Keratinocyte (primary cell): ENCODE data around the gene ACAT2. TPM values are rescaled to one million over a fixed set of nuclear protein-coding genes. Genes with fewer than 3 reads are reported as not detected.
A peak's percentile ranks its signal among the peaks of the same experiment; 100 is the strongest.

ENCODE experiments used
- DNase-seq: peaks from one replicate; pipeline ENCODE4 v3.0.0-alpha.2; 2011; ENCODE audit warnings: low read depth, missing footprints, low spot score
- FAIRE-seq: peaks from 2 replicates; lab custom pipeline; 2011; peaks lifted over from hg19 to GRCh38; lab: Jason Lieb, UNC
- H2AFZ ChIP-seq: 2 replicates; pipeline ENCODE4 v1.6.0; 2012; ENCODE audit warnings: low read length, control low read depth, inconsistent platforms; ENCODE audit not compliant: control insufficient read depth
- H3K27ac ChIP-seq: 2 replicates; pipeline ENCODE4 v1.5.1; 2011; ENCODE audit warnings: low read length; ENCODE audit not compliant: control insufficient read depth, insufficient read depth
- H3K27me3 ChIP-seq: 3 replicates; pipeline ENCODE4 v1.6.0; 2011; ENCODE audit warnings: low read length; ENCODE audit not compliant: control insufficient read depth, insufficient read depth; ENCODE audit errors: extremely low read depth
- H3K36me3 ChIP-seq, 2 experiments: 2 replicates in 1 of 2; 3 replicates in 1 of 2; pipeline ENCODE4 v1.5.1; 2011; ENCODE audit warnings: low read length in 2 of 2, mild to moderate bottlenecking in 1 of 2; ENCODE audit not compliant: control insufficient read depth in 2 of 2, insufficient read depth in 2 of 2; ENCODE audit errors: extremely low read depth in 1 of 2
- H3K4me1 ChIP-seq: 3 replicates; pipeline ENCODE4 v1.5.1; 2011; ENCODE audit warnings: low read length; ENCODE audit not compliant: control insufficient read depth, insufficient read depth; ENCODE audit errors: extremely low read depth
- H3K4me2 ChIP-seq: 3 replicates; pipeline ENCODE4 v1.6.0; 2011; ENCODE audit warnings: low read depth, low read length; ENCODE audit not compliant: control insufficient read depth, insufficient read depth; ENCODE audit errors: extremely low read depth
- H3K4me3 ChIP-seq, 3 experiments: fragments of 200-600 bp in 1 of 3; sonication (generic) in 1 of 3; 2 replicates in 2 of 3; 3 replicates in 1 of 3; pipeline ENCODE4 v1.5.1; 2011 to 2016; ENCODE audit warnings: low read length in 3 of 3, mild to moderate bottlenecking in 3 of 3, control low read depth in 2 of 3, inconsistent platforms in 1 of 3, low read depth in 1 of 3, mixed read lengths in 1 of 3, mixed run types in 1 of 3, moderate library complexity in 1 of 3; ENCODE audit not compliant: control insufficient read depth in 2 of 3, insufficient read depth in 2 of 3; ENCODE audit errors: extremely low read depth in 1 of 3
- H3K79me2 ChIP-seq: 2 replicates; pipeline ENCODE4 v1.6.0; 2012; ENCODE audit warnings: low read length; ENCODE audit not compliant: control insufficient read depth, insufficient read depth
- H3K9ac ChIP-seq: 3 replicates; pipeline ENCODE4 v1.6.0; 2011; ENCODE audit warnings: low read length; ENCODE audit not compliant: control insufficient read depth, insufficient read depth; ENCODE audit errors: extremely low read depth
- H3K9me1 ChIP-seq: 3 replicates; pipeline ENCODE4 v1.6.0; 2011; ENCODE audit warnings: low read length; ENCODE audit not compliant: control insufficient read depth, insufficient read depth; ENCODE audit errors: extremely low read depth
- H3K9me3 ChIP-seq: 2 replicates; pipeline ENCODE4 v1.5.1; 2012; ENCODE audit warnings: low read depth, low read length; ENCODE audit not compliant: control insufficient read depth
- H4K20me1 ChIP-seq: 3 replicates; pipeline ENCODE4 v1.6.0; 2011; ENCODE audit warnings: low read length; ENCODE audit not compliant: control insufficient read depth, insufficient read depth; ENCODE audit errors: extremely low read depth
- EZH2 ChIP-seq: IDR thresholded peaks from one replicate; pipeline ENCODE4 v1.6.1; 2012; ENCODE audit warnings: inconsistent platforms, mild to moderate bottlenecking, low read length, moderate library complexity
- dilution Hi-C: fragments of 300-500 bp; cut with MboI; formaldehyde crosslinking; loops from one replicate; pipeline ENCODE4 v1.7.0; 2020; ENCODE audit warnings: low sequenced_read_pairs; ENCODE audit not compliant: extremely low pct_ligation_motif_present
- polyA plus RNA-seq, 5 experiments: library from polyadenylated mRNA; depleted of rRNA in 3 of 5; stranded (reverse) in 3 of 5; stranded (forward) in 1 of 5; unstranded in 1 of 5; fragments of >200 nt; gene quantifications; 1 replicate in 1 of 5; 2 replicates in 3 of 5; 3 replicates in 1 of 5; pipeline versions ENCODE4 v1.2.1 to v1.2.3, GENCODE V29; 2011 to 2012; ENCODE audit warnings: missing spikeins in 2 of 5, low read depth in 1 of 5, low replicate concordance in 1 of 5
- TF ChIP-seq, protein P1 (sequence below), 3 experiments: IDR thresholded peaks in 1 of 3; conservative IDR thresholded peaks in 1 of 3; optimal IDR thresholded peaks in 1 of 3; 2 replicates in 2 of 3; 3 replicates in 1 of 3; pipeline versions ENCODE3 to v1.5.1; 2011; ENCODE audit warnings: low read length in 3 of 3, mild to moderate bottlenecking in 3 of 3, moderate library complexity in 2 of 3, control low read depth in 1 of 3, inconsistent platforms in 1 of 3; ENCODE audit not compliant: insufficient read depth in 2 of 3; ENCODE audit errors: extremely low read depth in 1 of 3

ACAT2 gene
- polyA plus RNA-seq, 1 donor (not counting 4 experiments of a cell fraction or from before 2014, with no cell fraction given): 205 TPM

DNA sequence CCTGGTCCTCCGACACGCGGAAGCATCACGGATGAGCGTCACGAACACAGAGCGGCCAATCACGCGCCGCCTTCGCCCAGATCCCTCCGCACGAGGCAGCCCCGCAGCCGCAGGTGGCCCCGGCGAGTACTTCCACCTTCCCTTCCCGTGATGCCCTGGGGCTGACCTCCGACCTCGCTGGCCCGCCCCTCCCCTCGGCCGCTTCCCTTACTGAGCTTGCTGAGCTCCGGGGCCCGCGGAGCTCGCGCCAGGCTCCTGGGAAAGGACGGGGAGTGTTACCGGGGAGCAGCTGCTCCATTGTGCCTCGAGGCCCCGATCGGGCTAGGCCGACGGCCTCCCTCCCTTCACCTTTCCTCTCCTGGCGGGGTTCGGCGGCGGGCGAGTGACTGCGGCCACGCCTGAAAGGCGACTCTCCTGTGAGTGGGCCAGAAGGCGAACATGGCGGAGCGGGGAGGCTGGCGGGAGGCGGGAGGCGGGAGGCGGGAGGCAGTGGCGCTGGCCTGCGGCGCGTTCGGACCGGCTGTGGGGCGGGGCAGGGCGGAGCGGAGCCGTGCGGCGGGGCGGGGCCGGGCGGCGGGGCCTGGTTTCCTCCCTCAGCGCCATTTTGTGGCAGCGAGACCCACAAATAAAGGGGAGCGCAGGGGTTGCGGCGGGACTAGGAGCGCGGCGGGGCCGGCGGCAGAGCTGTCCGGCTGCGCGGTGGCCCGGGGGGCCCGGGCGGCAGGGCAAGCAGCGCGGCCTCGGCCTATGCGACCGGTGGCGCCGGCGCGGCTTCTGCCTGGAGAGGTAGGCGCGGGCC lies 34.7 kb upstream of the ACAT2 start, which contains the start of gene WTAP:
TSS of gene WTAP (plus strand) at position 589 of the 799 bp plus-strand sequence. CDS start 8,760 bp downstream, outside the sequence.
- no peak for TF ChIP-seq EZH2
- TF ChIP-seq, protein P1, sequence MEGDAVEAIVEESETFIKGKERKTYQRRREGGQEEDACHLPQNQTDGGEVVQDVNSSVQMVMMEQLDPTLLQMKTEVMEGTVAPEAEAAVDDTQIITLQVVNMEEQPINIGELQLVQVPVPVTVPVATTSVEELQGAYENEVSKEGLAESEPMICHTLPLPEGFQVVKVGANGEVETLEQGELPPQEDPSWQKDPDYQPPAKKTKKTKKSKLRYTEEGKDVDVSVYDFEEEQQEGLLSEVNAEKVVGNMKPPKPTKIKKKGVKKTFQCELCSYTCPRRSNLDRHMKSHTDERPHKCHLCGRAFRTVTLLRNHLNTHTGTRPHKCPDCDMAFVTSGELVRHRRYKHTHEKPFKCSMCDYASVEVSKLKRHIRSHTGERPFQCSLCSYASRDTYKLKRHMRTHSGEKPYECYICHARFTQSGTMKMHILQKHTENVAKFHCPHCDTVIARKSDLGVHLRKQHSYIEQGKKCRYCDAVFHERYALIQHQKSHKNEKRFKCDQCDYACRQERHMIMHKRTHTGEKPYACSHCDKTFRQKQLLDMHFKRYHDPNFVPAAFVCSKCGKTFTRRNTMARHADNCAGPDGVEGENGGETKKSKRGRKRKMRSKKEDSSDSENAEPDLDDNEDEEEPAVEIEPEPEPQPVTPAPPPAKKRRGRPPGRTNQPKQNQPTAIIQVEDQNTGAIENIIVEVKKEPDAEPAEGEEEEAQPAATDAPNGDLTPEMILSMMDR (optimal IDR thresholded peaks at IDR 0.05 in 1 of 3, IDR thresholded peaks at IDR 0.05 in 1 of 3, conservative IDR thresholded peaks at IDR 0.05 in 1 of 3; ENCODE audit: extremely low read depth in 1 of 3, insufficient read depth in 2 of 3, low read length in 3 of 3): no peak
- peaks cover 88% of the 10 kb centered on the region for H3K79me2 ChIP-seq
- H3K9me1 ChIP-seq: no peaks in the 10 kb centered on the region
- H2AFZ ChIP-seq: peak within 1 kb of the TSS; percentile 92
- H3K4me3 ChIP-seq: peak within 1 kb of the TSS; percentile 82 to 98 (median 90)
- H3K9me3 ChIP-seq: no peaks in the 10 kb centered on the region
- peaks cover 18% of the 10 kb centered on the region for H3K4me1 ChIP-seq
- FAIRE-seq (no peak), DNase-seq (peak; percentile 67)
- peak within 1 kb of the TSS; percentile 98 for H3K9ac ChIP-seq
- H3K4me2 ChIP-seq: peak within 1 kb of the TSS; percentile 99
- H4K20me1 ChIP-seq: peaks cover 5% of the 10 kb centered on the region
- H3K27me3 ChIP-seq: no peaks in the 10 kb centered on the region
- H3K27ac ChIP-seq: peak within 1 kb of the TSS; percentile 98
- dilution Hi-C loops: no loop called here
- peaks cover 0 to 5% of the 10 kb centered on the region in 2 experiments for H3K36me3 ChIP-seq

DNA sequence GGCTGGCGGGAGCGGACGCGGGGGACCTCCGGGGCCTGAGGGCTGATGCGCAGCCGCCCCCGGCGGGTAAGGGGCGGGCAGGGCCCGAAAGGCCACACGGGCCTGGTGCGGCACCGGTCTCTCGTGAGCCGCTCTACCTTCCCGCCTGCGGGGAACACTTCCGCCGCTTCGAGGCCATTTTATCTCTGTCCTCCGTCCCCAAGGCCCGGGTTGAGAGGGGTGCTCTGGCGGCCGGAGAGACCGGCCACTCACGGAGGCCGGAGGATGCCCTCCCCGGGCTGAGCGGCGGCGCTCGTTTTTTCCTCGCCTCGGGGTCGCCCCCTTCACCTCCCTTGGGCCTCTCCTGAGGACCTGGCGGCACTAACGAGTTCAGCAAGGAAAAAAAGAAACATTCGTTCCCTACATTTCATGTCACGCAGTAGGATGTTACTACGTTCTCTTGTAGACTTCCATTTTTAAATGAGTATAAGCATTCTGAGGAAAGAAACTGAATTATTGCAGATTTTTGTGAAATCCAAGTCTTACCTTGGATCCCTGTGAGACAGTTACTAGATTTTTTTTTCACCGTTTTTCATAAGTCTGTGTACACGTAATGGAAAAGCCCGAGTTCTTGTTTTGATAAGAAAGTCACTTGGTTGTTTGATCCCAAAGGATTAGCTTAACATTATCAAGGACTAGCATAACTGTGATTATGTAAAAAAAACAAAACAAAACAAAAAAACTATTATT lies 34.0 kb upstream of the ACAT2 start:
- no peaks in the 10 kb centered on the region for H3K9me3 ChIP-seq
- no peaks in the 10 kb centered on the region for H3K9me1 ChIP-seq
- peaks cover 5% of the 10 kb centered on the region for H4K20me1 ChIP-seq
- dilution Hi-C loops: no loop called here
- H2AFZ ChIP-seq: no peak overlapping the region
- peak overlapping the region; percentile 98 for H3K9ac ChIP-seq
- TF ChIP-seq EZH2: no peak
- peaks cover 0 to 5% of the 10 kb centered on the region in 2 experiments for H3K36me3 ChIP-seq
- peak overlapping the region; percentile 82 to 98 (median 90) for H3K4me3 ChIP-seq
- H3K4me1 ChIP-seq: peaks cover 18% of the 10 kb centered on the region
- H3K27ac ChIP-seq: peak overlapping the region; percentile 98
- H3K4me2 ChIP-seq: peak overlapping the region; percentile 82
- H3K79me2 ChIP-seq: peaks cover 88% of the 10 kb centered on the region
- DNase-seq (no peak), FAIRE-seq (no peak)
- H3K27me3 ChIP-seq: no peaks in the 10 kb centered on the region
